Spleen (tissue), 7 donors: ENCODE results near the gene SULT1C3.

Source experiments
- POLR2AphosphoS5 ChIP-seq, 3 donors: sonication (generic); formaldehyde crosslinking; IDR thresholded peaks; one replicate each; pipeline ENCODE4 v1.5.1; 2017; ENCODE audit warnings: antibody characterized with exemption in 3 of 3
- TF ChIP-seq, protein P1 (sequence below), 11 experiments: fragments of 200-600 bp in 7 of 11; fragments of 450-650 bp in 4 of 11; sonication (generic) in 4 of 11; IDR thresholded peaks in 8 of 11; conservative IDR thresholded peaks in 3 of 11; 1 replicate in 7 of 11; 2 replicates in 4 of 11; pipeline versions ENCODE4 v1.4.0 to v1.8.0; 2016 to 2021; ENCODE audit warnings: antibody characterized with exemption in 11 of 11, inconsistent platforms in 4 of 11, mild to moderate bottlenecking in 1 of 11
- donor health status: DM: no; HTN: no; CAD: no; lungs with moderate emphysema.
- donor health status: DM: no; HTN: no; CAD: no.
- donor health status: DM: no; HTN: no; CAD: no.

DNA sequence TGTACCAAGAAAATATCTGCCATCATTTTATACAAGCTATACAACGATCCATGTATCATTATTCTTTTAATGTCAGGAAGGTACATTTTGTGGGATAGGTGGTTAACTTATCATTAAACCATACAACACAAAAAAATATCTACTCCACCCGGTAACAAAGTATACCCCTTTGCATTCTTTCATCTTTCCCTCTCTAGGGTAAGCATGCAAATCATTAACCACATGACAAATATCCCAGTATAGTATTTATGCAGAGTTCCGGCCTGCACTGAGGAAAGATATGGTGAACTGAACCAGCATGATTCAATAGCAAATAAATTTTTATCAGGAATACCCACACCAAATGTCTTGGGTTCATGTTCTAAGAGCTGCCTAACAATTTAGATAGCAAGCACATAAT, 26.4 kb downstream of the SULT1C3 start:
- TF ChIP-seq, protein P1, sequence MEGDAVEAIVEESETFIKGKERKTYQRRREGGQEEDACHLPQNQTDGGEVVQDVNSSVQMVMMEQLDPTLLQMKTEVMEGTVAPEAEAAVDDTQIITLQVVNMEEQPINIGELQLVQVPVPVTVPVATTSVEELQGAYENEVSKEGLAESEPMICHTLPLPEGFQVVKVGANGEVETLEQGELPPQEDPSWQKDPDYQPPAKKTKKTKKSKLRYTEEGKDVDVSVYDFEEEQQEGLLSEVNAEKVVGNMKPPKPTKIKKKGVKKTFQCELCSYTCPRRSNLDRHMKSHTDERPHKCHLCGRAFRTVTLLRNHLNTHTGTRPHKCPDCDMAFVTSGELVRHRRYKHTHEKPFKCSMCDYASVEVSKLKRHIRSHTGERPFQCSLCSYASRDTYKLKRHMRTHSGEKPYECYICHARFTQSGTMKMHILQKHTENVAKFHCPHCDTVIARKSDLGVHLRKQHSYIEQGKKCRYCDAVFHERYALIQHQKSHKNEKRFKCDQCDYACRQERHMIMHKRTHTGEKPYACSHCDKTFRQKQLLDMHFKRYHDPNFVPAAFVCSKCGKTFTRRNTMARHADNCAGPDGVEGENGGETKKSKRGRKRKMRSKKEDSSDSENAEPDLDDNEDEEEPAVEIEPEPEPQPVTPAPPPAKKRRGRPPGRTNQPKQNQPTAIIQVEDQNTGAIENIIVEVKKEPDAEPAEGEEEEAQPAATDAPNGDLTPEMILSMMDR (IDR thresholded peaks at IDR 0.05 in 8 of 11, conservative IDR thresholded peaks at IDR 0.05 in 3 of 11): no peak
- TF ChIP-seq POLR2AphosphoS5 (IDR thresholded peaks at IDR 0.05): no peak
